Fibroblast of the aortic adventitia (primary cell): ENCODE data around the gene SUN2. TPM values are rescaled to one million over a fixed set of nuclear protein-coding genes. Genes with fewer than 3 reads are reported as not detected.
A peak's percentile ranks its signal among the peaks of the same experiment; 100 is the strongest.

Experiments used
- DNase-seq: peaks from one replicate; pipeline ENCODE4 v3.0.0-alpha.2; 2010; ENCODE audit warnings: low read depth
- H3K4me3 ChIP-seq: 2 replicates; pipeline ENCODE4 v1.5.1; 2011; ENCODE audit warnings: low read depth, mild to moderate bottlenecking, control low read depth, low read length, moderate library complexity
- small RNA-seq: library from RNA; depleted of rRNA; stranded (forward); fragments of <200 nt; gene quantifications from one replicate; pipeline ENCODE3, GENCODE V24; 2012
- total RNA-seq: library from RNA; depleted of rRNA; stranded (reverse); fragments of >200 nt; gene quantifications from 2 replicates; pipeline ENCODE4 v1.2.3, GENCODE V29; 2012; ENCODE audit warnings: low replicate concordance
- TF ChIP-seq, protein P1 (sequence below): IDR thresholded peaks from 2 replicates; pipeline ENCODE4 v1.5.1; 2011; ENCODE audit warnings: mild to moderate bottlenecking, low read length, control low read depth, inconsistent platforms; ENCODE audit not compliant: insufficient read depth

Gene SUN2
- total RNA-seq, 1 donor, result 69.1 TPM

- no peak overlapping the region for H3K4me3 ChIP-seq
- DNase-seq, result peak; percentile 23
- TF ChIP-seq, protein P1, sequence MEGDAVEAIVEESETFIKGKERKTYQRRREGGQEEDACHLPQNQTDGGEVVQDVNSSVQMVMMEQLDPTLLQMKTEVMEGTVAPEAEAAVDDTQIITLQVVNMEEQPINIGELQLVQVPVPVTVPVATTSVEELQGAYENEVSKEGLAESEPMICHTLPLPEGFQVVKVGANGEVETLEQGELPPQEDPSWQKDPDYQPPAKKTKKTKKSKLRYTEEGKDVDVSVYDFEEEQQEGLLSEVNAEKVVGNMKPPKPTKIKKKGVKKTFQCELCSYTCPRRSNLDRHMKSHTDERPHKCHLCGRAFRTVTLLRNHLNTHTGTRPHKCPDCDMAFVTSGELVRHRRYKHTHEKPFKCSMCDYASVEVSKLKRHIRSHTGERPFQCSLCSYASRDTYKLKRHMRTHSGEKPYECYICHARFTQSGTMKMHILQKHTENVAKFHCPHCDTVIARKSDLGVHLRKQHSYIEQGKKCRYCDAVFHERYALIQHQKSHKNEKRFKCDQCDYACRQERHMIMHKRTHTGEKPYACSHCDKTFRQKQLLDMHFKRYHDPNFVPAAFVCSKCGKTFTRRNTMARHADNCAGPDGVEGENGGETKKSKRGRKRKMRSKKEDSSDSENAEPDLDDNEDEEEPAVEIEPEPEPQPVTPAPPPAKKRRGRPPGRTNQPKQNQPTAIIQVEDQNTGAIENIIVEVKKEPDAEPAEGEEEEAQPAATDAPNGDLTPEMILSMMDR, result no peak
Observed at GRCh38 chr22:38694940-38695339, 60.9 kb downstream of the SUN2 start.

DNA sequence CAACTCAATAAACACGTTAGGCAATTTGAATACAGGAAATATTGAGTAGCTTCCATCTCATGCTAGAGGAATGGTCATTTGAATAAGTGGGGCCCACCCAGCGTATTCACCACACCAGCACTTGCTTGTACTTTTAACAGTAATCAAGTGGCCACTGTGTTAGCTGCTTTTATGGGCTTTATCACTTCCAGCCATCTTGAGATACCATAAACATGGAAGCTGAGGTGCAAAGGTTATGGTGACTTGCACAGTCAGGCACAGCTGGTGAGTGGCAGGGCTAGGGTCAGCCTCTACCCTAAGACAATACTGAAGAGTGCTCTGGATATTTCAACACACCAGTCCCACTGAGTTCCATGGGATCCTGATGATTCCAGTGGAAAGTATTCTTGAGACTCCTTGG is 61.7 kb downstream of the SUN2 start:
- no peak overlapping the region for H3K4me3 ChIP-seq
- TF ChIP-seq, protein P1, result no peak
- no peak for DNase-seq

- H3K4me3 ChIP-seq, result no peak overlapping the region
- TF ChIP-seq, protein P1, result no peak
- no peak for DNase-seq
Observed at GRCh38 chr22:38689651-38690050, 66.1 kb downstream of the SUN2 start.

DNA sequence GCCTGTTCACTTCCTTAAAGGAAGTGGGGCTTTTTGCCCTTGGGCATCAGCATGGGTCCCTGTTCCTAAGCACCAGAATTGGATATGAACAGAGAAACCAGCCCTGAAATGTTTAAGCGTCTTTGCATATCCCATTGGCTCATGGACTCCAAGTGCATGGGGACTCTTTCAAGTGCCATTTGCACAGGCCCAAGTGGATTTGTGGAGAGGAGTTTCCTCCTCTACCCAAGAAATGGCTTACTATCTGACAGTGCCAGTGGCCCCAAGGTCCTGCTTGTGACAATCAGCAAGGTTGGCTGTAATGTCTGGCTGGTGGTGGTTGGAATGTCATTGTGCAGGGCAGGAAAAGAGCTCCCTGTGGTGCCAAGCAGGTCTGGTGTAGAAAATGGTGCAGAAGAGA is 70.0 kb downstream of the SUN2 start:
- TF ChIP-seq, protein P1, result no peak
- DNase-seq, result no peak
- H3K4me3 ChIP-seq, result no peak overlapping the region

- H3K4me3 ChIP-seq, result no peak overlapping the region
- TF ChIP-seq, protein P1, result no peak
- no peak for DNase-seq
Observed at GRCh38 chr22:38684895-38685294, 70.9 kb downstream of the SUN2 start.

Small RNAs within 50 kb of the gene (small RNA-seq; reads per million reads assigned to genes)
- not detected for gene AL021707.8

Other genes starting within 250 kb of the SUN2 start
- 322 and 701 TPM in 2 replicates for gene DDX17, start 249.7 kb downstream of the SUN2 start, total RNA-seq
- 1.3 and 5.3 TPM in 2 replicates for gene DMC1, start 185.8 kb downstream of the SUN2 start, total RNA-seq
- gene FAM227A, start 99.6 kb downstream of the SUN2 start, total RNA-seq, result 0.74 and 2.0 TPM in 2 replicates
- 14.3 and 19.4 TPM in 2 replicates for gene CBY1, start 99.4 kb downstream of the SUN2 start, total RNA-seq
- gene TOMM22, start 74.0 kb downstream of the SUN2 start, total RNA-seq, result 32.2 and 70.4 TPM in 2 replicates
- 56.4 and 61.2 TPM in 2 replicates for gene JOSD1, start 55.1 kb downstream of the SUN2 start, total RNA-seq
- 19.6 and 26.8 TPM in 2 replicates for gene GTPBP1, start 50.1 kb downstream of the SUN2 start, total RNA-seq
- 2.5 and 11.0 TPM in 2 replicates for gene DNAL4, start 38.1 kb upstream of the SUN2 start, total RNA-seq
- 1.3 and 2.0 TPM in 2 replicates for gene NPTXR, start 88.0 kb upstream of the SUN2 start, total RNA-seq
- 50.7 and 87.7 TPM in 2 replicates for gene CBX6, start 116.2 kb upstream of the SUN2 start, total RNA-seq
- not detected in 2 replicates for gene APOBEC3A, start 201.6 kb upstream of the SUN2 start, total RNA-seq
- 0.90 and 6.8 TPM in 2 replicates for gene APOBEC3B, start 226.3 kb upstream of the SUN2 start, total RNA-seq